ENCODE results near the gene ZNF549.

- TF ChIP-seq CTCF (IDR thresholded peaks at IDR 0.05) (no peak), POLR2AphosphoS5 (IDR thresholded peaks at IDR 0.05) (no peak), POLR2A (IDR thresholded peaks at IDR 0.05; ENCODE audit: low read depth) (no peak)
Observed at GRCh38 chr19:57599377-57599760, 72.2 kb downstream of the ZNF549 start.
